ENCODE measurements around the gene CDCA7L.

Gene CDCA7L, protein sequence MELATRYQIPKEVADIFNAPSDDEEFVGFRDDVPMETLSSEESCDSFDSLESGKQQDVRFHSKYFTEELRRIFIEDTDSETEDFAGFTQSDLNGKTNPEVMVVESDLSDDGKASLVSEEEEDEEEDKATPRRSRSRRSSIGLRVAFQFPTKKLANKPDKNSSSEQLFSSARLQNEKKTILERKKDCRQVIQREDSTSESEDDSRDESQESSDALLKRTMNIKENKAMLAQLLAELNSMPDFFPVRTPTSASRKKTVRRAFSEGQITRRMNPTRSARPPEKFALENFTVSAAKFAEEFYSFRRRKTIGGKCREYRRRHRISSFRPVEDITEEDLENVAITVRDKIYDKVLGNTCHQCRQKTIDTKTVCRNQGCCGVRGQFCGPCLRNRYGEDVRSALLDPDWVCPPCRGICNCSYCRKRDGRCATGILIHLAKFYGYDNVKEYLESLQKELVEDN

DNA sequence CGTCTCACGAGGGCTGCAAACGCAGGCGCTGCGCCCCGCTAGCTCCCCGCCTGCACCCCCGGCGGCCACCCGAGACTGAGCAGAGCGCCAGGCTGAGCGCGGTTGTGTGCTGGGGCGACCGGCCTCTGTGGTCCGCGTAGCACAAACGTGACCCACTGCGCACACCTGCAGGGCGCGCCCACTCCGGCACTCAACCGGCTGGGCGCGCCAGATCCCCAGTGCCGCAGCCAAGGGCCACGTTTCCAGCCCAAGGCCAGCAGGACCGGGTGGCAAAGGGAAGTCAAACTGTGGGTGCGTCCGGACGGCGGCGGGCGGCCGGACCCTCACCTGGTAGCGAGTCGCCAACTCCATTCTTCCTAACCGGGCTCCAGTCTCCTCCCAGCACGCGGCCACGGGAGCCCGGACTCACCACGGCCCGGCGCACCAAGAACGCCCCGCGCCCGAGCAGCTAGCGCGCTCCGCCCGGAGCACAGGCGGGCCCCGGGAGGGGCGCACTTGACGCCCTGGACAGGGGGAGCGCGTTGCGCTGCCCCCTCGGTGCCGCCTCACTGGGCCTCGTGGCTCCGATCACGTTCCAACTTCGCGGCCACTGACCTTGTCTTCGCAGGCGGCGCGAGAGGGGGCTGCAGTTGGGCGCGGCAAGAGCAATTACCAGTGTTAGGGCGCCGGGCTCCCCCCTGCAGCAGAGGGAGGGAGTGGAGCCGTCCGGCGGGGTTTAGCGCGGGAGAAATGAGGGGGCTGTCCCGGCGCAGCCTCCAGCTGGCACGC, at the start of gene CDCA7L:
Gene CDCA7L (minus strand): TSS at position 446 of the 768 bp plus-strand sequence. CDS start 95 bp downstream, at position 351.
- Histone ChIP-seq H3K4me2 (ENCODE audit: low read depth, low read length, poor library complexity, severe bottlenecking) (peak within 1 kb of the TSS; percentile 80), H3K36me3 (ENCODE audit: insufficient read depth, low read length) (no peaks in the 10 kb centered on the region), H3K27me3 (ENCODE audit: insufficient read depth, low read length, poor library complexity, severe bottlenecking) (no peaks in the 10 kb centered on the region), H2AFZ (ENCODE audit: low read length) (peak within 1 kb of the TSS; percentile 72), H3K4me1 (ENCODE audit: insufficient read depth, low read length, poor library complexity, severe bottlenecking) (peaks cover 69% of the 10 kb centered on the region), H4K20me1 (ENCODE audit: insufficient read depth, low read length, poor library complexity, severe bottlenecking) (no peaks in the 10 kb centered on the region), H3K9ac (ENCODE audit: low read depth, low read length, poor library complexity, severe bottlenecking) (peak within 1 kb of the TSS; percentile 84), H3F3A (ENCODE audit: low read depth) (peaks cover 11% of the 10 kb centered on the region), H3K9me3 (ENCODE audit: insufficient read depth, low read depth, low read length) (no peaks in the 10 kb centered on the region), H3K79me2 (ENCODE audit: insufficient read depth, low read length) (peaks cover 44% of the 10 kb centered on the region), H3K9me2 (replicated peaks; ENCODE audit: low read depth, low read length) (no peaks in the 10 kb centered on the region), H3K4me3 (ENCODE audit: low read length, poor library complexity, severe bottlenecking) (peak within 1 kb of the TSS; percentile 86)
- no peak for TF ChIP-seq EZH2phosphoT487 (IDR thresholded peaks at IDR 0.05; ENCODE audit: borderline replicate concordance)
- TF ChIP-seq, protein P1, sequence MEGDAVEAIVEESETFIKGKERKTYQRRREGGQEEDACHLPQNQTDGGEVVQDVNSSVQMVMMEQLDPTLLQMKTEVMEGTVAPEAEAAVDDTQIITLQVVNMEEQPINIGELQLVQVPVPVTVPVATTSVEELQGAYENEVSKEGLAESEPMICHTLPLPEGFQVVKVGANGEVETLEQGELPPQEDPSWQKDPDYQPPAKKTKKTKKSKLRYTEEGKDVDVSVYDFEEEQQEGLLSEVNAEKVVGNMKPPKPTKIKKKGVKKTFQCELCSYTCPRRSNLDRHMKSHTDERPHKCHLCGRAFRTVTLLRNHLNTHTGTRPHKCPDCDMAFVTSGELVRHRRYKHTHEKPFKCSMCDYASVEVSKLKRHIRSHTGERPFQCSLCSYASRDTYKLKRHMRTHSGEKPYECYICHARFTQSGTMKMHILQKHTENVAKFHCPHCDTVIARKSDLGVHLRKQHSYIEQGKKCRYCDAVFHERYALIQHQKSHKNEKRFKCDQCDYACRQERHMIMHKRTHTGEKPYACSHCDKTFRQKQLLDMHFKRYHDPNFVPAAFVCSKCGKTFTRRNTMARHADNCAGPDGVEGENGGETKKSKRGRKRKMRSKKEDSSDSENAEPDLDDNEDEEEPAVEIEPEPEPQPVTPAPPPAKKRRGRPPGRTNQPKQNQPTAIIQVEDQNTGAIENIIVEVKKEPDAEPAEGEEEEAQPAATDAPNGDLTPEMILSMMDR (conservative IDR thresholded peaks at IDR 0.05; ENCODE audit: low read length): no peak

DNA sequence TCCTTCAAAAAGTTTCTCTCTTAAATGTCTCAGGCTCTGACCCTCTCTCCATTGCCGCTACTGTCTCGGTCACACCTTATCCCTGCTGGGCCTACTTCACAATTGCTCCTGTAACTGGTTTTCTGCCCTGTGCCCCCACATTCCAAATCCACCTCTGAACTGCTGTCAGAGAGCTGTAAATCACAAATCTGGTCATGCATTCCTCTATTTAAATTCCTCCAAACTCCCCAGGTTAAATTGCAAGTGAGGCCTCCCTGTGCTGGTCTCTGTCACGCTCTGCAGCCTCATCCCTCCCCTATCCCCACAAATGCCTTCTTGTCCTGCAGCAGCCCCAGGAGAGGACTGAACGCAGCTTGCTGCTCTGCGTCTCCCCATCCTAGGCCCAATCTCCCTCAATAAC, 40.4 kb upstream of the CDCA7L start:
- Histone ChIP-seq H2AFZ (ENCODE audit: low read length) (no peak overlapping the region), H3K79me2 (ENCODE audit: insufficient read depth, low read length) (no peaks in the 10 kb centered on the region), H3K4me3 (ENCODE audit: low read length, poor library complexity, severe bottlenecking) (no peak overlapping the region), H3K9me2 (replicated peaks; ENCODE audit: low read depth, low read length) (no peaks in the 10 kb centered on the region), H3K36me3 (ENCODE audit: insufficient read depth, low read length) (no peaks in the 10 kb centered on the region), H4K20me1 (ENCODE audit: insufficient read depth, low read length, poor library complexity, severe bottlenecking) (no peaks in the 10 kb centered on the region), H3F3A (ENCODE audit: low read depth) (no peaks in the 10 kb centered on the region), H3K27me3 (ENCODE audit: insufficient read depth, low read length, poor library complexity, severe bottlenecking) (no peaks in the 10 kb centered on the region), H3K4me1 (ENCODE audit: insufficient read depth, low read length, poor library complexity, severe bottlenecking) (no peaks in the 10 kb centered on the region), H3K4me2 (ENCODE audit: low read depth, low read length, poor library complexity, severe bottlenecking) (no peak overlapping the region), H3K9ac (ENCODE audit: low read depth, low read length, poor library complexity, severe bottlenecking) (no peak overlapping the region), H3K9me3 (ENCODE audit: insufficient read depth, low read depth, low read length) (no peaks in the 10 kb centered on the region)
- no peak for TF ChIP-seq EZH2phosphoT487 (IDR thresholded peaks at IDR 0.05; ENCODE audit: borderline replicate concordance)
- TF ChIP-seq, protein P1 (conservative IDR thresholded peaks at IDR 0.05; ENCODE audit: low read length): no peak

DNA sequence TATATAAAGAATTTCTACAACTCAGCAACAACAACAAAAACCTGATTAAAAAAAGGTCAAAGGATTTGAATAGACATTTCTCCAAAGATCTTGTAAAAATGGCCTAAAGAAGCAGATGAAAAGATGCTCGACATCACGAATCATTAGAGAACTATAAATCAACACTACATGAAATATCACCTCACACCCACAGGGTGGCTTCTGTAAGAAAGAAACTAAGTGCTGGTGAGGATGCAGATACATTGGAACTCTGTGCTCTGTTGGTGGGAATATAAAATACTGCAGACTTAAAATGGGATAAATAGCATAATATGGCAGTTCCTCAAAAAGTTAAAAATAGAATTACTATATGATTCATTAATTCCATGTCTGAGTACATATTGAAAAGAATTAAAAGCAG, 38.3 kb upstream of the CDCA7L start:
- no peak for TF ChIP-seq EZH2phosphoT487 (IDR thresholded peaks at IDR 0.05; ENCODE audit: borderline replicate concordance)
- TF ChIP-seq, protein P1 (conservative IDR thresholded peaks at IDR 0.05; ENCODE audit: low read length): peak; percentile 22; the same call in 1 of the 2 replicates
- no peaks in the 10 kb centered on the region for H4K20me1 ChIP-seq (ENCODE audit: insufficient read depth, low read length, poor library complexity, severe bottlenecking)
- H3F3A ChIP-seq (ENCODE audit: low read depth): no peaks in the 10 kb centered on the region
- no peak overlapping the region for H3K4me2 ChIP-seq (ENCODE audit: low read depth, low read length, poor library complexity, severe bottlenecking)
- no peaks in the 10 kb centered on the region for H3K27me3 ChIP-seq (ENCODE audit: insufficient read depth, low read length, poor library complexity, severe bottlenecking)
- H3K4me3 ChIP-seq (ENCODE audit: low read length, poor library complexity, severe bottlenecking): no peak overlapping the region
- no peak overlapping the region for H3K9ac ChIP-seq (ENCODE audit: low read depth, low read length, poor library complexity, severe bottlenecking)
- no peaks in the 10 kb centered on the region for H3K9me2 ChIP-seq (replicated peaks; ENCODE audit: low read depth, low read length)
- no peaks in the 10 kb centered on the region for H3K9me3 ChIP-seq (ENCODE audit: insufficient read depth, low read depth, low read length)
- H2AFZ ChIP-seq (ENCODE audit: low read length): no peak overlapping the region
- H3K4me1 ChIP-seq (ENCODE audit: insufficient read depth, low read length, poor library complexity, severe bottlenecking): no peaks in the 10 kb centered on the region
- no peaks in the 10 kb centered on the region for H3K79me2 ChIP-seq (ENCODE audit: insufficient read depth, low read length)
- no peaks in the 10 kb centered on the region for H3K36me3 ChIP-seq (ENCODE audit: insufficient read depth, low read length)

Data from Loucy (cell line).